CD4-positive, alpha-beta T cell treated with Interleukin-17A for 4 hours (primary cell): Measurements from ENCODE around the gene BAG3.
"Not testable (repeated sequence)": the region's sequence is repeated elsewhere in the genome, so short reads cannot be mapped to it uniquely, and the experiment has no call there.

Source experiments
- DNase-seq: peaks from one replicate; pipeline ENCODE4 v3.0.0-alpha.2; 2020; ENCODE audit warnings: mixed read lengths

BAG3 gene

DNA sequence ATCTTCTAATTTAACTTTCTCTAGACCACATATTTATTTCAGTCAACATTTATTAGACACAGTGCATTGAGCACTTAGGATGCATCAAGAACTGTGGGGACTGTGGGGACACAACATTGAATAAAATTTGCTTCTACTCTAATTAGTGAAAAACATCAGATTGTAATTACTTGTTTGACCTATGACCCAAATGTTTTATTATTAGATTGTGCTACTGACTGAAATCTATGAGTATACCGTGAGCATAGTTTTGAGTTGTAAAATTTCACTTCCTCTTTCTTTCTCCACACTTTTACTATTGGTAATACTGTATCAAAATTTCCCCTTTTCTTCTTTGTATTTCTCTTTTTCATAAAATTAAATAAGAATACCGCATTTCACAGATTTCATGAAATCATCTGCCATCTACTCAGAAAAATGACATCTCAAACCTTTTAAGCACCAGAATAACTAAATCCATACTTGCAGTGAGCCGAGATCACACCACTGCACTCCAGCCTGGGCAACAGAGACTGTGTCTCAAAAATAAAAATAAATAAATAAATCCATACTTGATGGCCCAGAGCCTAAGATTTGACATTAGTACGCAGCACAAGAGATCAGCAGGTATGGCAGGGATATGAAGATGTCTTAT, 49.3 kb downstream of the BAG3 start:
- no peak for DNase-seq

DNA sequence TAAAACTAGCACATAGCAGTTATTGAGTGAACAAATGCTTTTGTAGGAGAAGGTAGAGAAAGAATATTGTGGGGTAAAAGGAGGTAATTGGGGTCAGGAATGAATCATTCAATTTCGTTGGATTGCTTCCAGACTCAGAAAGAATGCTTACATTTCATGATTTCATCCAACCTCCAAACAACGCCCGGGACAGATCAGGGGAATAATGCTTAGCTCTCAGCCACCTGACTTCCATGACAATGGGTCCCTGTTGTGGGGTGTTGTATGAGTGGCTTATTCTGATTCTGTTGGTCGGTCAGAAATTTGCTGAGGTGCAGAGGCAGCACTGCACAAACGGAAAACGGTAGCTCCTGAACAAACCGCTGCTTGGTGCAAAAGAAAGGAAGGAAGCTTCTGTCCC, 50.7 kb downstream of the BAG3 start:
- DNase-seq: no peak

DNA sequence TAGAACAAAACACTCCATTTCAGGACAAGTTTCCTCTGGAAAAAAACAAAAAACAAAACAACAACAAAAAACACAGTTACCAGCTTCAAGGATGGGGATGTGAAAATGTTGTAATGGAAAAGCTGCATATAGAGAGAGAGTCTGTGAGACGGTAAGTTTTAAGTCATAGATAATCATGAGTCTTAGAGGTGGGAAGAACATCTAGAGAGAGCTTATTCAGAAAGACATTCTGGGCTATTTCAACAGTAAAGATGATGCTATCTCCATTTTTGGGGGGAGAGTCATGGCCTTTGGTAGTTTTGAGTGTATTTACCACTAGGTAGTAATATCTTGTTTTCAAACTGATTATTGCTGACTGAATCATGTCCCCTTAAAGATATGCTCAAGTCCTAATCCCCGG, 51.4 kb downstream of the BAG3 start:
- DNase-seq: no peak

DNA sequence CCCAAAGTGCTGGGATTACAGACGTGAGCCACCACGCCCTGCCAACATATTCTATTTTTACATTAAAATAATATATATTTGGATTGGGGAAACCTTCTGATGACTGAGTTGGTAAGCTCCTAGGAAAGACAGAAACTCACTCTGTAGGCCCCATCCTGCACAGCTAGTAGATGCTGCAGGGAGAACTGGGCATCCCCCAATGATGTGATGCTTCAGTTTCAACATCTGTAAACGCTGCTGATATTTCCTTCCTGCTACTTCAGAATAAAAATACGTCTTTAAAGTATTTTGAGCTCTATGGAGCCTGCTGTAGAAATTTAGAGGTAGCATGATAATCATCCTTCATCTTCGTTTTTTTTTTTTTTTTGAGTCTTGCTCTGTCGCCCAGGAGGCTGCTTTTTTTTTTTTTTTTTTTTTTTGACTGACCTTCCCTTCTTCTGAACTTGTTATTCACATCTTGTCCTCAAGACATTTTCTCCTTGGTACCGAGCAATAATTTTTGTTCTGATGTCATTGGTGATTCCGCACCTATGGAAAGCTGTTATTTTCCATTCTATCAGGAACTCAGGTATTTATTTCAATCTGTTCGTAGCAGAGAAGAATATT, 52.8 kb downstream of the BAG3 start:
- no peak for DNase-seq

DNA sequence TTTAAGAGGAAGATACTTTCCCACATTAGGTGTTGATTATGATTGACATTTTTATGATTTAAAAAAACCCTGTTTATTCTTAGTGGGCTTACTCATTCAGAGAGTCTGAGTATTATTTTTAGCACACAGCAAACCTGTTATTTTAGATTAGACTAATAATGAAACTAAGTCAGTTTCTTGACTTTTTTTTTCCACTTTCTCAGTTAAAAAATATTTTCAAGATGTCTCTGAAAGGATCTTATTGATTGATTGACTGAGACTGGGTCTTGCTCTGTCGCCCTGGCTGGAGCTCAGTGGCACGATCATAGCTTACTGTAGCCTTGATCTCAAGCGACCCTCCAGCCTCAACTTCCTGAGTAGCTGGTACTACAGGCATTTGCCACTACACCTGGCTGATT, 54.3 kb downstream of the BAG3 start:
- no peak for DNase-seq

DNA sequence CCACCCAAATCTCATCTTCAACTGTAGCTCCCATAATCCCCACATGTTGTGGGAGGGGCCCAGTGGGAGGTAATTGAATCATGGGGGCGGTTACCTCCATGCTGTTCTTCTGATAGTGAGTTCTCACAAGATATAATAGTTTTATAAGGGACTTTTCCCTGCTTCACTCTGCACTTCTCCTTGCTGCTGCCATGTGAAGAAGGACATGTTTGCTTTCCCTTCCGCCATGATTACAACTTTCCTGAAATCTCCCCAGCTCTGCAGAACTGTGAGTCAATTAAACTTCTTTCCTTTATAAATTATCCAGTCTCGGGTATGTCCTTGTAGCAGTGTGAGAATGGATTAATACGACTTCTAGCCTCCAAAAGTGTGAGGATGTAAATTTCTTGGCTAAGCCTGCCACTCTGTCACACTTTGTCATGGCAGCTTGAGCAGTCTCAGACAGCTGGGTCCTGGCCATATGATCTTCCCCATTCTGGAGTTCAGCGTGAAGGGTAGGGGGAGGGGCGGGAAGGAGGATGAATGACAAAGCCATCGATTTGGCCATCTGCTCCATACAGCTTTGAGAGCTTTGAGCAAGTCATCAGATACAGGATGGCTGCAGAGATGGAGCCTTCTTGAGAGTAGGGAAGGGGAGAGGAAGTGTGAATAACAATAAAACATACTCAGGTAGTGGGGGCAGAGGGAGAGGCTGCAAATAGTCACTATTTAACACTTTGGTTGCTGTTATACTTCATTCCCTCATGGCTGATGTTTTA, 55.5 kb downstream of the BAG3 start:
- no peak for DNase-seq

DNA sequence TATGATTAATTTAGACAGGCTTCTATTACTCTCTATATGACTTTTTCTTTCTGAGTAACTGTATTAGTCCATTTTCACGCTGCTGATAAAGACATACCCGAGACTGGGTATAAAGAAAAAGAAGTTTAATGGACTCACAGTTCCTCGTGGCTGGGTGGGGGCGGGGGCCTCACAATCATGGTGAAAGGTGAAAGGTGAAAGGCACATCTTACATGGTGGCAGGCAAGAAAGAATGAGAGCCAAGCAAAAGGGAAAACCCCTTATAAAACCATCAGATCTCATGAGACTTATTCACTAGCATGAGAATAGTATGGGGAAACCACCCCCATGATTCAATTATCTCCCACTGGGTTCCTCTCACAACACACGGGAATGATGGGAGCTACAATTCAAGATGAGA, 56.2 kb downstream of the BAG3 start:
- DNase-seq: not testable (repeated sequence)

- not testable (repeated sequence) for DNase-seq
Measured at GRCh38 chr10:119710935-119711334, 59.8 kb downstream of the BAG3 start.

- DNase-seq: no peak
Measured at GRCh38 chr10:119713744-119714483, 62.7 kb downstream of the BAG3 start.

DNA sequence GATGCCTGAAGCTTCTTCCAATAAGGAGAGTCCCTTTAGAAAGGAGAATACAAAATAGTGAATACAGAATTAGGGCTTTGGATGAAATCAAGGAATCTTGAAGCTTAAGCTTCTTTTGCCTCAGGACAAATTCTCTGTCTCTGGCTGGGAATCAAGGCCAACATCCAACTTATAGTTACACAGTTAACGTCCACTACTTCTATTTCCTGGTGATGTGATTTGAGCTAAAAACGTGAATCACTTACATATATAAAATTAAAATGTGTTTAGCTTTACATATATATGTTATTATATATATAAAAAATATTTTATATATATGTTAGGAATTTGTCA, 63.3 kb downstream of the BAG3 start:
- DNase-seq: no peak

DNA sequence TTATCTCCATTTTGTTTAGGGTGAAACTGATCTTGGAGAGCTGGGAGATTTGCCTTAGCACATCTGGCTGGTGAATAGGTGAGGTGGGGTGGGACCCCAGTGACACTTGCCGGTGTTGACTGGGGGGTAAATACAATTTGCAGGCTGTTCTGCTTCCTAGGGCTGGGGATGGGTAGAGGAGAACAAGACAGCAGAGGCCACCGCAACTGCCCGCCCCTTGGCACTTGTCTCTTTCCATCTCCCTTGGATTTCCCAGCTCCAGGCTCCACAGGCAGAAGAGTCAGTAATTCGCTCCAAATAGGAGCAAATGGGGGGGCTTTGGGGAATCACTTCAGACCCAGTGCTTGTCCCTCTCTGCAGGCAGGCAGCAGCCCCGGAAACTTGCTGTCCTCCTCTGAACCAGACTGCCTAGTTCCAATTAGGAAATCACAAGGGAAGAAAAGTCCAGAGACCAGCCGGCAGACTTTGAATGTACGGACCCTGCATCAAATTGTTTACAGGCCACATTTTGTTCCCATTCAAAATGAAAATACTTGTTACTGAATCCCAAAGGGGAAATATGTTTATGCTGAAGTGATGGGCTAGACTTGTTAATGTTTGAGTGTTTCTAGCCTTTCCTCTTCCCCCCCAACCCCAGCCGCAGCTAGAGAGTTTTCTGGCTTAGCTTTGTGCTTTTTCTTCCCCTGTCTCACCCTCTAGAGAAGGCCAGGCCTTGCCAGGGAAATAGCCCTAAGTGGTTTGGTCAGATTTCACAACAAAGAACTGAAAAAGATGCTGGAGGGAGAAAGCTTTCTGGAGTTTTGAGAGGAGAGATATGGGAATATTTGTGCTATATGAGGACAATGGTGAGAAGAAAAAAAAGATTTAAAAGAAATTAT, 64.7 kb downstream of the BAG3 start:
- no peak for DNase-seq

GRCh38 chr10:119723161-119723560, 72.0 kb downstream of the BAG3 start:
- no peak for DNase-seq

GRCh38 chr10:119723624-119724023, 72.4 kb downstream of the BAG3 start:
- DNase-seq: no peak

DNA sequence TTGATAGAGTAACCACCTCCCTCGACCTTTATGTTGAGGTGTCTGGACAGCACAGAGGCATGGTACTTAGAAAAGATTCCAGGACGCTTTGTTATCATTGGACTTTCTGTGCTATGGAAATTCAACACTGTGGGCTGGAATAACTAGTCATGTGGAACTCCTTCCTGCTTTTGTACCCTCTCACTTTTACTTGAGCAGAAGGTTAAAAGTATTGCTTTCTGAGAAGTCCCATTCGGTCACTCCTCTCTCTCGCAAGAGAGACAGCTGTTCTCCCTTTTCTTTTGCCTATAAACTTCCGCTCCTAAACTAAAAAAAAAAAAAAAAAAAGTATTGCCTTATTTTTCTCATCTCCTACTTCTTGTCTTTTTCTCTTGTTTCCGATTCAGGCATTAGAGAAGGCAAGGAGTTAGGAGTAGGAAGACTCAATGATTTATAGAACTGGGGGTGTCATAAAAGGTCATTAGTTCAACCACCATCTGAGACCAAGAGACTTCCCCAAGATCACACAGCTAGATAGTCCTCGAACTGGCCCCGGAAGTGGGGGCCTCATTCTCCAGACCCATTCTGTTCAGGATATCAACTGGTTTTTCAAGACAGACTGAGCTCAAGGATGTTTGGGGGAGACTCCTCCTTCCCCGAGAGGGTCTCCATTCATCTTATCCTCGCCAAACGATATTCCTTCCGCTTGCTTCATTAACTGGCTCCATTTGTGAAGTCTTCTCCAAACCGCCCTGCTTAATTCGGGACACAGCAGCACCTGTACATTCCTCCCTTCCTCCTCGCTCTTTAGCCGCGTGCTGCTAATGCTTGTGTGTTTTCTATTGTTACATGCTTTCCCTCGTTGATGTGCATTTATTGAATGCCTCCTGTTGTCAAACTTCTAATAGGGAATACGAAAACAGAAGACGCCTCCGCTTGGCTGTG, 73.7 kb downstream of the BAG3 start:
- DNase-seq: no peak

DNA sequence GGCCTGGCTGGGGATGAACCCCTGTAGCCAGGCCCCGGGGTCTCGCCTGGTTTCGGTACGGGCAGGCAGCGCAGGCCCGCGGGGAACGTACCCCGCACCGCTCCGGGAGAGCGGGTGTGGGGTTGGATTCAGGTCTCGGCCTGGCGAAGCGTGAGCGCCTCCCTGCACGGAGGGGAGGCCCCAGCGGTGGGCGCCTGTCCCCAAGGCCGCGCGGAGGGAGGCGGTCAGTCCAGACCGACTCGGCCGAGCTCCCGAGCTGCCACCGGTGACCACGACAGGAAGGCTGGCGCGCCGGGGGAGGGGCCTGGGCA, 74.3 kb downstream of the BAG3 start:
- DNase-seq: no peak

DNA sequence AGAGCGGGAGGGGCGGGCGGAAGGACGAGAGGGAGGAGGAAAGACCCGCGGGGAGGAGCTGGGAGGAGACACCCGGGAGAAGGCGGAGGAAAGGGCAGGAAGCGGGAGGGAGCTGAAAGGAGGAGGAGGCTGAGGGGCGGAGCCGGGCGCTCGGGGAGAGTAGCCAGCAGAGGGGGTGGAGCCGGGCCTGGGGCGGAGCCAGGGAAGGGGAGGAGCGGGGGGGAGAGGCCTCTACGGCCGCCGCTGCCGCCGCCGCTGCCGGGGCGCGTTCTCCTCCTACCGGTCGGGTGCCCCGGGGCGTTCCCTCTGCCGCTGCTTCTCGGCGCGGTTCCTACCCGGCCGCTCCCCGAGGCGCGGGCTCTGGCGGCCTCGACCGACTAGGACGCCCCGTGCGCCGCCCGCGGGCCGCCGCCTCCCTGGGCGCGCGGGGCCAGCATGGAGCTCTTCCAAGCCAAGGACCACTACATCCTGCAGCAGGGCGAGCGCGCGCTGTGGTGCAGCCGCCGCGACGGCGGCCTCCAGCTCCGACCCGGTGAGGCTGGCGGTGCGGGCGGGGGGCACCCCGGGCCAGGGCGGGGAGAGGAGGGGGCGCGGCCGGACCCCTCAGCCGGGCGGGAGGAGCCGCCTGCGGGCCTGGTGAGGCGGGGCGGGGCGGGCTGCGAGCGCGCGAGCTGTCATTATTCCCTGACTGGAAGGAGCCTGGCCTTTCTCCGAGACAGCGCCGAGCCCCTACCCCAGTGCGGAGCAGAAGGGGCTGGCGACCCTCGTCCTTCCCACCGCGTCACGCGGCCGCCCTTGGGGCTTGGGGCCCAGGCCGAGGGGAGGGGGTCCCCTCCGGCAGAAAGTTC, 74.9 kb downstream of the BAG3 start, which contains the start of gene INPP5F:
TSS of gene INPP5F (plus strand) at position 223 of the 848 bp plus-strand sequence. CDS start at position 436, 213 bp downstream.
- peak; percentile 100 for DNase-seq

GRCh38 chr10:119726676-119727261, 75.6 kb downstream of the BAG3 start:
- peak; percentile 7 for DNase-seq
